GM12891 (cell line): ENCODE results near the gene TLR5.

Experiments used
- POLR2A ChIP-seq: IDR thresholded peaks from 2 replicates; pipeline ENCODE4 v1.6.1; 2011; ENCODE audit warnings: low read depth, low read length, control low read depth
- TAF1 ChIP-seq: IDR thresholded peaks from 2 replicates; pipeline ENCODE4 v1.6.1; 2011; ENCODE audit warnings: low read depth, low read length, control low read depth

GRCh38 chr1:223140611-223141405, 2.2 kb downstream of the TLR5 start:
- TF ChIP-seq TAF1 (no peak), POLR2A (no peak)
